HUDEP-2 (cell line): ENCODE data around the gene TMC6.

Source experiments
- DNase-seq, 76 experiments: peaks; one replicate each; lab custom pipeline; 2025; ENCODE audit not compliant: unreplicated experiment in 76 of 76; lab: John Stamatoyannopoulos, UW

TMC6 gene

GRCh38 chr17:78112518-78113471 is 15.8 kb downstream of the TMC6 start:
- peak in 66 of 76 experiments; percentile 5 to 85 (median 59) for DNase-seq

- DNase-seq, result no peak
These were observed 16.6 kb downstream of the TMC6 start for GRCh38 chr17:78111727-78112517.

DNA sequence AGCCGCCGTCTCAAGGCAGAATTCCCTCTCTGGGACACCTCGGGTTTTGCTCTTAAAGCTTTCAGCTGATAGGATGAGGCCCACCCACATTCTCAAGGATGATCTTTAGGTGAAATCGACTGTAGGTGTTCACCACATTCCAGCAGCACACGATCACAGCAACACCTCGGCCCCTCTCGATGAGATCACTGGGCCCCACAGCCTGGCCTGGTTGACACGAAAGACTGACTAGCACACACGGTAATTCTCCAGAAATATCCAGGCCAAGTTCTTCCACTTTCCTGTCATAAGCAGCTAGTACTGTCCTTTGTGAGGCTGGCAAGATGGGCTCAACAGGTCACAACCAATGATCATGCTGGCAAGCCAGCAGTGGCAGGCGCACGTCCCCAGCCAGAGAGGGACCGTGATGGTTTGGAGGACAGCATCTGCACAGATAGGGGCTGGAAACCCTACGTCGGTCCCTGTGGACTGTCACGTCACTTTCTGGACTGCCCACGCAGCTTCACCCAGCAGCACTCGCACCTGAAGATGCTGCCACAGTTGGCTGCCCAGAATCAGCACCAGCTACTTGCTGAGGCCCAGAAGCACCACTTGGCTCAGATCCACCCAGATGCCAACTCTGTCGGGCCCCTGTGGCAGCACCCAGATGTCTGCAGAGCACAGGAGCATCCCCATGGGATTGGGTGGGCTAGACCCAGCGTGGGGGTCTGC is 17.4 kb downstream of the TMC6 start:
- no peak for DNase-seq

- no peak for DNase-seq
These were observed 18.1 kb downstream of the TMC6 start for GRCh38 chr17:78110363-78111015.

GRCh38 chr17:78109489-78109761 is 19.1 kb downstream of the TMC6 start:
- no peak for DNase-seq

GRCh38 chr17:78108726-78109488 is 19.6 kb downstream of the TMC6 start:
- no peak for DNase-seq

DNA sequence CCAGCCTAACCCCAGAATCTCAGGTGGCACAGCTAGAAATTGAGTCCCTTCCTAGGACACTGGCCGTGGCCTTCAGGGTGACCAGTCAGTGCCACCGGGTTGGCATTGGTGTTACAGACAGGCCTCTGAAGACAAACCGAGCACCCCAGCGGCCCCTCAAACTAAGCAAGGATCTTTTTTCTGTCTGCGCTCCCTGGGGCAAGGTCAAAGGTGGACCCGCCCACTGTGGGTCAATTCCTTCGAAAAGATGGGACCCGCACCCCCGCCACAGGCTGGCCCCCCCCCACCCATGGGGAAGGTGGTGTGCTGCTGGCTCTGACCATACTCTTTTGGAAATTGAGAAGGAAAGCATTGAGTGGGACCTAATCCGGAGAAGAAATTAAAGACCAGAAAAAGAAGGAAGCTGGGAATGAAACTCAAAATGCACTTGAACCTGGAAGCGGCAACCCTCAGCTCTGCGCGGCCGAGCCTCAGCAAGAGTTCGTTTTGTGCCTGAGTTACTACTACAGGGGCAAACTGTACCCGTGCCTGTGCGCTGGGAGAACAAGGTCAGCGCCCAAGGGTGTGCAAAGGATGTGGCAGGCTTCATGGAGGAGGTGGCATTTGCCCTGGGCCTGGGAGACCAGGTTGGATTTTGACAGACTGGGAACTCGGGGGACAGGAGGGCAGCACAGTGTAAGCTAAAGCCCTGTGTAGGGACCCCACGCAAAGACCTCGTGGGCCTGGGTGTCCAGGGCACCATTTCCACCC is 20.4 kb downstream of the TMC6 start:
- no peak for DNase-seq

GRCh38 chr17:78107457-78107856 is 21.1 kb downstream of the TMC6 start:
- DNase-seq, result no peak

- DNase-seq, result no peak
These were observed 22.3 kb downstream of the TMC6 start for GRCh38 chr17:78106211-78106610.

DNA sequence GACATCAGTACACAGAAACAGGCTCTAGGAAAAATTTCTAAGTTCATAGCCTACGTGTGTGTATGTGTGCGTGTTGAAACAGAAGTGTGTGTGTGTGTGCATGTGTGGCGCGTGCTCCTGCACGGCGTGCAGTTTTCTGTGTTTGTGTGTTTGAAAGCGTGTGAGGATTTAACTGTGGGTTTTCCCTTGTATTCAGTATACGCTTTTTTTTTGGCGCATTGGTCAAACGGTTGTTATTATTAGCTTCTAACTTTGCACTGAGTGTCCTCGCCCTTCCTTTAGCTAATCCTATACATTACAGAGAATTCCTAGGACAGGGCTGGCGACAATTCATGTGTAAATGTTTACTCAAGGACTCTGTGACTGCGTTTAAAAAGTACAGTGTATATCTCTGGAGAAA is 23.0 kb downstream of the TMC6 start:
- DNase-seq, result no peak

DNA sequence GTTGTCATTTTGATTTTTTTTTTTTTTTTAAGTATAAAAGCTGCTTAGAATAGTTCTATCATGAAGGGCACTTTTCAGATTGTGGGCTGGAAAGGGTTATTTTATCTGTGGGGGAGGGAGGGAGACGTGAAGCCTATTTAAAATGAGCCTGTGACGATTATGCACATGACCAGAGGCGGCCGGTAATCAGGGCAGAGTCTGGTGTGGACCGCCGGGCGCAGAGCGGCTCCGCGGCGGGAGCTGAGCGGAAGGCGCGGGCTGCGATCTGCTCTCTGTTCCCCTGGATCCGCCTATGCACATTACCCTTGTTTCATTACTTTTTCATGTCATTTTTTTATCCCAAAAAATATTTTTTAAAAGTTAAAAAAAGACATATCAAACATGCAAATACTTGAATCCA is 23.5 kb downstream of the TMC6 start:
- no peak for DNase-seq

DNA sequence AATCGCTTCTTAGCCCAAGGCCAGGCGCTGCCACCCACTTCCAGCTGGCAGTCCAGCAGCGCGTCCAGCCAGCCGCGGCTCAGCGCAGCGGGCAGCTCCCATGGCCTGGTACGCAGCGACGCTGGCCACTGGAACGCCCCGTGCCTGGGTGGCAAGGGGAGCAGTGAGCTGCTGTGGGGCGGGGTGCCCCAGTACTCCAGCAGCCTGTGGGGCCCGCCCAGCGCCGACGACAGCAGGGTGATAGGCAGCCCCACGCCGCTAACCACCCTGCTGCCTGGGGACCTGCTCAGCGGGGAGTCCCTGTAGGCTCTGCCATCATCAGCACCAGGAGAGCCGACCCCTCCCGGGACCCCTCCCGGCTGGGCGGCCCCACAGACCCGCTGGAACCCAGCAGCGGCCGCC is 24.0 kb downstream of the TMC6 start:
- DNase-seq, result no peak

- no peak for DNase-seq
These were observed 25.2 kb downstream of the TMC6 start for GRCh38 chr17:78103311-78103710.

DNA sequence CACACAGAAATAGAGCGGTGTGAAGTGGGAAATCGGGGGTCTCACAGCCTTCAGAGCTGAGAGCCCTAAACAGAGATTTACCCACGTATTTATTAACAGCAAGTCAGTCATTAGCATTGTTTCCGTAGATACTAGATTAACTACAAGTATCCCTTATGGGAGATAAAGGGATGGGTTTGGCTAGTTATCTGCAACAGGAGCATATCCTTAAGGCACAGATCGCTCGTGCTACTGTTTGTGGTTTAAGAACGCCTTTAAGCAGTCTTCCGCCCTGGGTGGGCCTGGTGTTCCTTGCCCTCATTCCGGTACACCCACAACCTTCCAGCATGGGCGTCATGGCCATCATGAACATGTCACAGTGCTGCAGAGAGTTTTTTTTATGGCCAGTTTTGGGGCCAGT is 27.0 kb downstream of the TMC6 start:
- no peak for DNase-seq

- DNase-seq, result no peak
These were observed 27.4 kb downstream of the TMC6 start for GRCh38 chr17:78101112-78101511.

GRCh38 chr17:78096093-78096492 is 32.5 kb downstream of the TMC6 start:
- DNase-seq, result no peak

DNA sequence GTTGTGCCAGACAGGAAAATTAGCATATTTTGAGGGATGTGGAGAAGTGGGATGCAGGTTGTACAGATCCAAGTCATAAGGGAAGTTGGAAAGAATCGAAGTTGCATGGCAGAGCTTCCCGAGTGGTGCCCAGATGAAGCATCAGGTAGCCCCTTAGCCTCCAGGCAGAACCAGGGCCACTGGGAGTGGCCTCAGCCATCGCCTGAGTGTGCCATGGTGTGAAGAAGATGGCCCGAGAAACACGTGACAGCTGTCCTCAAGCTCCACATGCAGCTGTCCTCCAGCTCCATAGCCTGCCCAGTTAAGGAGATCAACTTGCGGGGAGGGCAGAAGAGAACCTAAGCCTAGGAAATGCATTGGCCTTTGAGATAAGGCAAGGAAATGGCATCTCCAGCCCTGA is 33.5 kb downstream of the TMC6 start:
- DNase-seq, result no peak

DNA sequence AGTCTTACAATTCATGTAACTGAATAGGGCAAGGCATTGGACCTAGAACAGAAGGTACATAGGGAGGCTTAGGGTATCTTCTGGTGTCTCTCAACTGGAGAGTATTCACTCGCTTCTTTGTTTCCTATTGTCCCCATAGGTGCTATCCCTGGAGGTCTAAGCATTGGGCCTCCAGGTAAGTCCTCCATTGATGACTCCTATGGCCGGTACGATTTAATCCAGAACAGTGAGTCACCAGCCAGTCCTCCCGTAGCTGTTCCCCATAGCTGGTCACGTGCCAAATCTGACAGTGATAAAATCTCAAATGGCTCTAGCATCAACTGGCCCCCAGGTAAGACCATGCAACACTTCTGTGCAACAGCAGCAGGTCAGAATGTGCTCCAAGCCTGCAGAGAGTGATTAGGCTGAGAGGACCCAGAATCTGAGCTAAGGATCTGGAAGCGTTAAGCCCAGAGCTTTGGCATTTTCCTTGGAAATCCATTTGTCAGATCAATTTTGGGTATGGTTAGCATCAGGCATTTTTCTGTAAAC is 35.7 kb downstream of the TMC6 start:
- DNase-seq, result peak in 1 of 76 experiments; percentile 14

DNA sequence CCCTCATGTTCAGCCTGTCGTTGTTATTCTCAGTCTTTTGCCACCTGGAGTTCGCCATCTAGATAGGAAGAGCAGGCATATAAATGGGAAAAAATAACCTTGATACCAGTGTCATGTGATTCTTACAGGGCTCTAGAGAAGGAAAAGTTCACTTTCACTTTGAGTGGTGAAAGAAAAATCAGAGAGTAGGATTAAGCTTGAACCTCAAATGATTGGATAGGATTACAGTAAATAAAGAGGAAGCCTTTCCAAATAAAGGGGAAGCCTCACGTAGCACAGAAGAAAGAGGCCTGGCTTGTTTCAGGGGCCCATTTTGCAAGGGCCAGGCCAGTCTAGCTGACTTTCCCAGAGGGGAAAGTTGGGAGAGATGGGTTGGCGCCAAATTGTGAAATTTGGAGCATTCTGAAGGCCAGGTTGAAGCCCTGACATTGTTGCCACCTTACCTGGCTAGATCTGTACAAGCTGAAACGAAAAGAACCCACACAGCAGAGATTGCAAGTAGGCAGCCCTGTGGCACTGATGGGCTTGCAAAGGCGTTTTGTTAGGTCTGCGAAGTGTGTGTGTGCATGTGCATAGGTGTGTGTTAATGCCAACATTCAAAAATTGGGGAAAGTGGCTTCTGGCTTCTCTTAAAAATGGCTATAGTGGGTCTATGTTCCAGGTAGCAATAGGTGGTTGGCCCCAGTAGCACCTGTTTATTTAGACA is 38.8 kb downstream of the TMC6 start:
- no peak for DNase-seq
